WERI-Rb-1 (cell line): ENCODE results near the gene ANKRD33B.

Source experiments
- DNase-seq: peaks from one replicate; pipeline ENCODE4 v3.0.0-alpha.2; 2020
- H3K27ac ChIP-seq: fragments of 250-450 bp; sonication (Bioruptor Pico); 2 replicates; pipeline ENCODE4 v1.5.1; 2020; ENCODE audit warnings: mild to moderate bottlenecking, moderate library complexity
- H3K27me3 ChIP-seq: fragments of 250-450 bp; sonication (Bioruptor Pico); 2 replicates; pipeline ENCODE4 v1.5.1; 2021; ENCODE audit warnings: mild to moderate bottlenecking, low read depth, moderate library complexity; ENCODE audit not compliant: insufficient read depth, severe bottlenecking
- H3K36me3 ChIP-seq: fragments of 250-450 bp; sonication (Bioruptor Pico); 2 replicates; pipeline ENCODE4 v1.5.1; 2020; ENCODE audit warnings: mild to moderate bottlenecking, moderate library complexity
- H3K4me3 ChIP-seq: 2 replicates; pipeline ENCODE4 v1.5.1; 2011; ENCODE audit warnings: low read depth, mild to moderate bottlenecking, control low read depth, low read length
- H3K9me3 ChIP-seq: fragments of 250-450 bp; sonication (Bioruptor Pico); 2 replicates; pipeline ENCODE4 v1.5.1; 2021; ENCODE audit warnings: mild to moderate bottlenecking, moderate library complexity; ENCODE audit not compliant: severe bottlenecking
- CTCF ChIP-seq: IDR thresholded peaks from 2 replicates; pipeline ENCODE4 v1.5.1; 2011; ENCODE audit warnings: low read depth, mild to moderate bottlenecking, control low read depth, inconsistent platforms, low read length

The ANKRD33B gene

GRCh38 chr5:10615693-10616092 is 51.8 kb downstream of the ANKRD33B start:
- Histone ChIP-seq H3K27ac (no peak overlapping the region), H3K36me3 (peaks cover 32% of the 10 kb centered on the region), H3K9me3 (no peaks in the 10 kb centered on the region), H3K4me3 (no peak overlapping the region), H3K27me3 (no peaks in the 10 kb centered on the region)
- no peak for TF ChIP-seq CTCF
- DNase-seq: no peak

GRCh38 chr5:10617103-10617502 is 53.2 kb downstream of the ANKRD33B start:
- no peak overlapping the region for H3K4me3 ChIP-seq
- H3K9me3 ChIP-seq: peaks cover 5% of the 10 kb centered on the region
- no peak overlapping the region for H3K27ac ChIP-seq
- TF ChIP-seq CTCF: no peak
- peaks cover 44% of the 10 kb centered on the region for H3K36me3 ChIP-seq
- no peak for DNase-seq
- no peaks in the 10 kb centered on the region for H3K27me3 ChIP-seq

GRCh38 chr5:10618311-10618710 is 54.4 kb downstream of the ANKRD33B start:
- no peak for DNase-seq
- H3K4me3 ChIP-seq: no peak overlapping the region
- peaks cover 48% of the 10 kb centered on the region for H3K36me3 ChIP-seq
- H3K27ac ChIP-seq: no peak overlapping the region
- no peak for TF ChIP-seq CTCF
- H3K9me3 ChIP-seq: peaks cover 5% of the 10 kb centered on the region
- H3K27me3 ChIP-seq: no peaks in the 10 kb centered on the region

GRCh38 chr5:10619649-10620048 is 55.8 kb downstream of the ANKRD33B start:
- H3K27ac ChIP-seq: peak overlapping the region; percentile 30
- H3K4me3 ChIP-seq: no peak overlapping the region
- H3K9me3 ChIP-seq: peaks cover 5% of the 10 kb centered on the region
- H3K36me3 ChIP-seq: peaks cover 51% of the 10 kb centered on the region
- no peak for TF ChIP-seq CTCF
- peak; percentile 57 for DNase-seq
- no peaks in the 10 kb centered on the region for H3K27me3 ChIP-seq

- DNase-seq: no peak
- peaks cover 58% of the 10 kb centered on the region for H3K36me3 ChIP-seq
- H3K9me3 ChIP-seq: peaks cover 5% of the 10 kb centered on the region
- H3K4me3 ChIP-seq: no peak overlapping the region
- no peak for TF ChIP-seq CTCF
- no peaks in the 10 kb centered on the region for H3K27me3 ChIP-seq
- peak overlapping the region; percentile 30; the same call in 1 of the 2 replicates for H3K27ac ChIP-seq
These were observed 56.5 kb downstream of the ANKRD33B start for GRCh38 chr5:10620346-10620745.

GRCh38 chr5:10621832-10622231 is 58.0 kb downstream of the ANKRD33B start:
- H3K27ac ChIP-seq: peak overlapping the region; percentile 59
- peaks cover 5% of the 10 kb centered on the region for H3K9me3 ChIP-seq
- DNase-seq: peak; percentile 53
- peaks cover 69% of the 10 kb centered on the region for H3K36me3 ChIP-seq
- no peaks in the 10 kb centered on the region for H3K27me3 ChIP-seq
- no peak for TF ChIP-seq CTCF
- H3K4me3 ChIP-seq: no peak overlapping the region
